Peyer's patch (tissue), 4 donors: ENCODE results near the gene NPAS2.

Experiments
- POLR2A ChIP-seq, 2 donors: fragments of 450-650 bp; IDR thresholded peaks; one replicate each; pipeline ENCODE4 v1.5.1; 2017; ENCODE audit warnings: antibody characterized with exemption in 2 of 2, mild to moderate bottlenecking in 2 of 2, moderate library complexity in 2 of 2
- TF ChIP-seq, protein P1 (sequence below), 6 experiments: fragments of 450-650 bp in 4 of 6; fragments of 200-600 bp in 2 of 6; sonication (generic) in 1 of 6; IDR thresholded peaks; one replicate each; pipeline ENCODE4 v1.5.1; 2017 to 2019; ENCODE audit warnings: antibody characterized with exemption in 6 of 6, mild to moderate bottlenecking in 3 of 6, moderate library complexity in 1 of 6

DNA sequence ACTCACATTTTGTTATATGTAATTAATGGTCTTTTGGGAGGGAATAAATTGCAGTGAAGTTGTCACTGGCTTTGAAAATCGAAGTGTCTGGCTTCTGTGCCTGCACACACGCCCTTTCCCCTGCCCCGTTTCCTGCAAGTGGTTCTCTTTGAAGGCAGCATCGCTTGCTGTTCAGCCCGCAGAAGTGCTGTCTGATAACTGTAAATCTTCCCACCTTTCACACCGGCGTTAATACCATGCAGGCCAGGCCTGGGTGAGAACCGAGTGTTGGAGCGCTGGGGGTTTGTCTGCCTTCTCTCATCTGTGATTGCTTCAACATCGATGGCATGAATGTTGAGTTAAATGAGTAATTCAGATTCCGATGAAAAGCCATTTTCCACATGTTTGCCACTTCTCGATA, 144.3 kb downstream of the NPAS2 start:
- no peak for TF ChIP-seq POLR2A (IDR thresholded peaks at IDR 0.05)
- TF ChIP-seq, protein P1, sequence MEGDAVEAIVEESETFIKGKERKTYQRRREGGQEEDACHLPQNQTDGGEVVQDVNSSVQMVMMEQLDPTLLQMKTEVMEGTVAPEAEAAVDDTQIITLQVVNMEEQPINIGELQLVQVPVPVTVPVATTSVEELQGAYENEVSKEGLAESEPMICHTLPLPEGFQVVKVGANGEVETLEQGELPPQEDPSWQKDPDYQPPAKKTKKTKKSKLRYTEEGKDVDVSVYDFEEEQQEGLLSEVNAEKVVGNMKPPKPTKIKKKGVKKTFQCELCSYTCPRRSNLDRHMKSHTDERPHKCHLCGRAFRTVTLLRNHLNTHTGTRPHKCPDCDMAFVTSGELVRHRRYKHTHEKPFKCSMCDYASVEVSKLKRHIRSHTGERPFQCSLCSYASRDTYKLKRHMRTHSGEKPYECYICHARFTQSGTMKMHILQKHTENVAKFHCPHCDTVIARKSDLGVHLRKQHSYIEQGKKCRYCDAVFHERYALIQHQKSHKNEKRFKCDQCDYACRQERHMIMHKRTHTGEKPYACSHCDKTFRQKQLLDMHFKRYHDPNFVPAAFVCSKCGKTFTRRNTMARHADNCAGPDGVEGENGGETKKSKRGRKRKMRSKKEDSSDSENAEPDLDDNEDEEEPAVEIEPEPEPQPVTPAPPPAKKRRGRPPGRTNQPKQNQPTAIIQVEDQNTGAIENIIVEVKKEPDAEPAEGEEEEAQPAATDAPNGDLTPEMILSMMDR (IDR thresholded peaks at IDR 0.05), result no peak
